KG1 (cell line): ENCODE results near the gene PHACTR3.
"Not testable (repeated sequence)": the region's sequence is repeated elsewhere in the genome, so short reads cannot be mapped to it uniquely, and the experiment has no call there.

Experiments used
- DNase-seq: peaks from one replicate; lab custom pipeline; 2025; lab: John Stamatoyannopoulos, UW

PHACTR3 gene

GRCh38 chr20:59603781-59604541 is at the start of gene PHACTR3:
PHACTR3 (plus strand) TSS chr20:59604540; CDS start chr20:59605015, 475 bp downstream.
- DNase-seq = no peak

GRCh38 chr20:59557733-59558529 is 46.4 kb upstream of the PHACTR3 start:
- DNase-seq = not testable (repeated sequence)

- no peak for DNase-seq
These were observed 45.1 kb upstream of the PHACTR3 start for GRCh38 chr20:59559024-59559817.

- no peak for DNase-seq
These were observed 44.5 kb upstream of the PHACTR3 start for GRCh38 chr20:59559863-59560262.

GRCh38 chr20:59560588-59561227 is 43.6 kb upstream of the PHACTR3 start:
- no peak for DNase-seq

- no peak for DNase-seq
These were observed 43.1 kb upstream of the PHACTR3 start for GRCh38 chr20:59561228-59561605.

- DNase-seq = no peak
These were observed 42.6 kb upstream of the PHACTR3 start for GRCh38 chr20:59561614-59562277.

- DNase-seq = no peak
These were observed 40.2 kb upstream of the PHACTR3 start for GRCh38 chr20:59564171-59564570.

GRCh38 chr20:59564943-59565342 is 39.4 kb upstream of the PHACTR3 start:
- no peak for DNase-seq

GRCh38 chr20:59565768-59566461 is 38.4 kb upstream of the PHACTR3 start:
- no peak for DNase-seq

- no peak for DNase-seq
These were observed 37.5 kb upstream of the PHACTR3 start for GRCh38 chr20:59566631-59567524.

GRCh38 chr20:59567585-59568508 is 36.5 kb upstream of the PHACTR3 start:
- no peak for DNase-seq

GRCh38 chr20:59568509-59569024 is 35.8 kb upstream of the PHACTR3 start:
- DNase-seq = no peak

- DNase-seq = no peak
These were observed 35.0 kb upstream of the PHACTR3 start for GRCh38 chr20:59569305-59569704.

- DNase-seq = no peak
These were observed 33.2 kb upstream of the PHACTR3 start for GRCh38 chr20:59571151-59571550.

GRCh38 chr20:59571551-59572314 is 32.6 kb upstream of the PHACTR3 start:
- no peak for DNase-seq

GRCh38 chr20:59572515-59572914 is 31.8 kb upstream of the PHACTR3 start:
- no peak for DNase-seq

- no peak for DNase-seq
These were observed 30.5 kb upstream of the PHACTR3 start for GRCh38 chr20:59573837-59574236.
